Measurements from ENCODE around the gene ILKAP.
A peak's percentile ranks its signal among the peaks of the same experiment; 100 is the strongest.

Gene ILKAP, protein sequence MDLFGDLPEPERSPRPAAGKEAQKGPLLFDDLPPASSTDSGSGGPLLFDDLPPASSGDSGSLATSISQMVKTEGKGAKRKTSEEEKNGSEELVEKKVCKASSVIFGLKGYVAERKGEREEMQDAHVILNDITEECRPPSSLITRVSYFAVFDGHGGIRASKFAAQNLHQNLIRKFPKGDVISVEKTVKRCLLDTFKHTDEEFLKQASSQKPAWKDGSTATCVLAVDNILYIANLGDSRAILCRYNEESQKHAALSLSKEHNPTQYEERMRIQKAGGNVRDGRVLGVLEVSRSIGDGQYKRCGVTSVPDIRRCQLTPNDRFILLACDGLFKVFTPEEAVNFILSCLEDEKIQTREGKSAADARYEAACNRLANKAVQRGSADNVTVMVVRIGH

GRCh38 chr2:238203094-238203972, at the start of gene ILKAP:
Gene ILKAP (minus strand): TSS chr2:238203695. CDS start chr2:238203553, 142 bp downstream.
- peak; percentile 89 for DNase-seq

GRCh38 chr2:238252766-238253630, 49.5 kb upstream of the ILKAP start:
- DNase-seq = no peak

- DNase-seq = no peak
These were observed 48.5 kb upstream of the ILKAP start for GRCh38 chr2:238251986-238252385.

DNA sequence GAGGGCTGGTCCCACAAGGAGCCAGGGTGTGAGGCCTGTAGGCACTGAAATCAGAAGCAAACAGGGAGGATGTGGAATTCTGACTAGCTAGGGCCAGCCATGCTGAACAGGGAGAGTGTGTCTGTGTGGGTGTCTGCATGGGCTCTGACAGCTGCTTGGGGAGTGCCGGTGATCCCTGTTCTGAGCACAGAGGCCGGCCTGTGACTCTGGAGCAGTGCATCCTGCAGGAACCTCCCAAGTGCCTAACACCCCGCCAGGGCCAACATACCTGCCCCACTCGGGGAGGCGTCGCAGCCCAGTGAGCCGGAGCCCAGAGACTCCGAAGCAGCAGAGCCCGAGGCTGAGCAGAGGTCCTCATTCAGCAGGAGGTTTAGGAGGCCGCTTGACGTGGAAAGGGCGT, 47.8 kb upstream of the ILKAP start:
- DNase-seq = no peak

- DNase-seq = no peak
These were observed 47.4 kb upstream of the ILKAP start for GRCh38 chr2:238250896-238251295.

DNA sequence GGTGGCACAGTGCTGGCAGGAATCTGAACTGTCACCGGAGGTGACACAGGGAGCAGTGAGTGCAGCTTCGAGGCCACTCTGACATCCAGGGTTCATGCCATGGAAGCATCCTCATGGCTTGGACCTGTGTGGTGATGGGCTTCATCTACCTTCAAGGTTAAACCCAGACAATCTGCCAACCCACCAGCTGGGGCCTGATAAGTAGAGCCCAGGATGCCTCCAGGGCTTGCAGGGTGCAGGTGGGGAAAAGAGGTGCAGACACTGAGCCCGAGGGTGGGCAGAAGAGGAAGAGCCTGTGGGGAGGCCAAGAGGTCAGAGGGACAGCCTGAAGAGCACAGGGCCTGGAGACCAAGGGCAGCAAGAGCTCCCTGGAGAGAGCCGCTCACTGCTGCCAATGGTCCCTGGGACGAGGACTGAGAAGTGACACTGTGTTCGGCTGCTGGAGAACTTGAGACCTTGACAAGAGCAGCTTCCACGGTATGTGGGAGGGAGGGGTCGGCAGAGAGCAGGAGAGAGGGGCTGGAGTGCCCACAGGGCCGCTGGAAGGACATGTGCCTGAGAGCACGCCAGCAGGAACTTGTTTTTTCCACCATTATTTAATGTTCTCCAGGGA, 44.5 kb upstream of the ILKAP start:
- no peak for DNase-seq

GRCh38 chr2:238247002-238247822, 43.7 kb upstream of the ILKAP start:
- DNase-seq = no peak

DNA sequence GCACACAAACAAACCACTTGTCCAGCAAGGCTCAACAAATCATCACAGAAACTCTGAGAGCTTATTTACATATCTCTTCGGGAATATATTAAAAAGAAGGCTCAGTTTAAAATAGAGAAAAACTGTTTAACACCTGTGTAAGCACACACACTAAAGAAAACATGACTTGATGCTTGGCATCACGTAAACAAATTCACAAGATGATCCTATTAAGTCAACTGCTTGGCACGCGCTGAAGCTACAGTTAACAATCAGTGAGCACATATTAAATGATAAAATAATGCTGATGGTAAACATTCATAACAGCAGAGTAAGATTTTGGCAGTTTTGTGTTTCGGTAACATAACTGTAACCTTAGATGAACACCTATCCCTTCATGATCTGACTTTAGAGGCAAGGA, 40.7 kb upstream of the ILKAP start:
- DNase-seq = no peak

- DNase-seq = no peak
These were observed 40.1 kb upstream of the ILKAP start for GRCh38 chr2:238243496-238244076.

DNA sequence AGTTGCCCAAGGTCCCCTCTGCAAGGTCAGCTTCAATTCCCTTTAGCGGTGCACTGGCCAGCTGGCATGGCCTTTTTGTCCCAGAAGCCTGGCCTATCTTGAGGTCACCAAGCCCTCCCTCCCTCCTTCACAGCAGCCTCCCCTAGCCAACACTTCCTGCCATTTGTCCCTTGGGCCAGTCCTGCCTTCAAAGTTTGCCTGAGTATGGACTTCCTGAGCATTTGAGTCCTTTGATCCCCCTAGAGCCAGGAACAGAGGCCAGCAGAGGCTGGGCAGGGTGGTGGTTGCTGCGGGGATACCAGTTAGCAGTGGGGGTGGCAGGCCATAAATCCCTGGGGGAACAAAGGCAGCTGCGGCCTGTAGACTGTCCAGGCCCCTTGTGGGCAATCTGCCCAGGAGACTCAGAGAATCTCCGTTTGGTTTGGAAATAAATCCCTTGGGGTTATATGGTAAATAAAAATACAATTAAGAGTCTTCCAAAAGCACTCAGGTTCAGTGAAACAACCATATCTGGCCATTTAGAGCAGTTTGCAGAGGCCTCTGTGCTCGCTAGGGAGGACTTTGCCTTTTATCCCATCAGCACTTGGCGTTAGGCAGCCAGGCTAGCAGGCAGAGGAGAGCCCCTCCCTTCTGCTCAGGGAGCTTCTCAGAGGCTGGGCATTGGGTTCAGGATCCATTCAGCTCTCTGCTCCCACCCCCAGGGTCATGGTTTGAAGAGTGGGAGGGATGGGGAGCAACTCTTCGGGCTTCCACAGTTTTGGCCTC, 39.4 kb upstream of the ILKAP start:
- DNase-seq = no peak

GRCh38 chr2:238241970-238242369, 38.5 kb upstream of the ILKAP start:
- no peak for DNase-seq

DNA sequence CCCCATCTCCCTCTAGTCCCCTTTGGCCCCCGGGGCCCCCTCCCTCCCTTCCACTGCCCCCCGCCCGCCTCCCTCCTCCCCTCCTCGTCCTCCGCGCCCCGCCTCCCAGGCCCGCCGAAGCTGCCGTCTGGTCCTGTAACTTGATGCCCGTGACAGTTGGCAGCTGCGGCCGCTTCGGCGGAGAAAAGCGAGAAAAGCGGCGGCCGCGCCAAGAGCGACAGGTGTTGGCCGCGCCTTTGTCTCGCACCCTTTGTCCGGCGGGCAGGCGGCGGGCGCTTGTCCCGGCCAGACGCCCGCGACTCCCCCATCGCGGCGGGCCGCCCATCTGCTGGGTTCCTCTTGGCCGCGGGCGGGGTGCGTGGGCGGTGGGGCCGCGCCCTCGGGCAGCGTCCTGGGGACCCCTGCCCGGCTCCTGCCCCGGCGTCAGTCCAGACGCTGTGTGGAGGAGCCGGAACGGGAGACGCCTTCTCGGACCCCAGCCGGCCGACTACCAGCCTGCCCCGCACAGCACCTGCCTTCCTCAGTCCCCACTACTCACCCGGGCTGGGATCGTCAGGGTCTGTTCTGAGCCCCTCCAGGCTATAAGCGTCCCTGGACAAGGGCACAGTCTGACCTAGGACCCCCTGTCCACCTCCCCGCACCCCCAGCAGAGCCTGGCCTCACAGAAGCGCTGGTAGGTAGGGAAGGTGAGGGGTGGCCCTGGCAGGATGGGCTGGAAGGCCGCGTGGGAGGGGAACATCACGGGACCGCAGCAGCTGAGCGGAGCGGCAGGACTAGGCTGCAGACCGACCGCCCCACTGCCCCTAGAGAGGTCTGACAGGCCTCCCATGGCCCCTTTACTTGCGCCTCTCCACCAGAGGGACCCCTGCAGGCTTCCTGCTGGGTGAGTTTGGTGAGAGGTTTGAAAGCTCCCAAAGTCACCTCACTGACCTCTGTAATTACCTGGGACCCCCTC, 37.5 kb upstream of the ILKAP start:
- no peak for DNase-seq

- DNase-seq = peak; percentile 79
These were observed 36.6 kb upstream of the ILKAP start, which contains the start of gene HES6 for GRCh38 chr2:238239863-238240756. Gene HES6 (minus strand): TSS chr2:238240038. CDS start chr2:238239905, 133 bp downstream.

DNA sequence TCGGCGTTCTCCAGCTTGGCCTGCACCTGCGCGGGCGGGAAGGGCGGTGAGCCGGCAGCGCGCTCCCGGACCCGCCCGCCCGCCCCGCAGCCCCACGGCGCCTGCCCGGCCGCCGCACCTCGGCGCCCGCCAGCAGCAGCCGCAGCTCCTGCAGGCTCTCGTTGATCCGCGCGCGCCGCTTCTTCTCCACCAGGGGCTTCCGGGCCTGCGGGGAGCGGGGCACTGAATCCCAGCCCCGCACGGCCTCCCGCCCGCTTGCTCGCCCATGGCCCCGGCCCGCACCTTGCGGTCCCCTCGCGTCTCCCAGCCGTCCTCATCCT, 36.0 kb upstream of the ILKAP start:
- DNase-seq = no peak

DNA sequence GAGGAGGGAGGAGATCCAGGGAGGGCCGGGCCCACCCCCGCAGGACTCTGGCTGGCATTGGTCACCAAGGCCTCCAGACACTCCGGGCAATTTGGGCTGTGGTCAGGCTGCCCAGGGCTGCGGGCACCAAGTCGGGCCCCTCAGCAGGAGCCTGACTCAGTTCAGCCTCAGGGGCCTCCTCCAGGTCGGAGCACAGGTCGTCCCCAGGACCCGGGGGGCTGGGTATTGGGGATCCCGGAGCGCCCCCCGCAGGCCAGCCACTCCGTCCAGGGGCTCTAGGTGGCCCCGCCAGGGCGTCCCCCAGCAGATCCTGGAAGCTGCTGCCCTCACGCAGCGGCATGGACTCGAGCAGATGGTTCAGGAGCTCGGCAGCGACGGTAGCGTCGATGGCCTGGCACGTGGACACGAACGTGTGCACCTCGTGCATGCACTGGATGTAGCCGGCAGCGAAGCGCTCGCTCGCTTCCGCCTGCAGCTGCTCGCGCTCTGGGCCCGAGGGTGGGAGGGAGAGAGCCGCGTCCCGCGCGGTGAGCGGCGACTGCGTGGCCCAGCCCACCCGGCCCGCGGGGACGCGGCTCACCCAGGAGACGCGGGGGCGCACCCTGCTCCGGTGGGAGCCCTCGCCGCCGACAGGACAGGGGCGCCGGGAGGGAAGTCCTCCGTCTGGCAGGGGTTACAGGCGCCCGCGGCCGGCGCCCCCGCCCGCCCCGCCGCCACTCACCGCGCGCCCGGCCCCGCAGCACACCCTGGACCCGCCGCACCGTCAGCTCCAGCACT, 35.5 kb upstream of the ILKAP start:
- DNase-seq = peak; percentile 43

DNA sequence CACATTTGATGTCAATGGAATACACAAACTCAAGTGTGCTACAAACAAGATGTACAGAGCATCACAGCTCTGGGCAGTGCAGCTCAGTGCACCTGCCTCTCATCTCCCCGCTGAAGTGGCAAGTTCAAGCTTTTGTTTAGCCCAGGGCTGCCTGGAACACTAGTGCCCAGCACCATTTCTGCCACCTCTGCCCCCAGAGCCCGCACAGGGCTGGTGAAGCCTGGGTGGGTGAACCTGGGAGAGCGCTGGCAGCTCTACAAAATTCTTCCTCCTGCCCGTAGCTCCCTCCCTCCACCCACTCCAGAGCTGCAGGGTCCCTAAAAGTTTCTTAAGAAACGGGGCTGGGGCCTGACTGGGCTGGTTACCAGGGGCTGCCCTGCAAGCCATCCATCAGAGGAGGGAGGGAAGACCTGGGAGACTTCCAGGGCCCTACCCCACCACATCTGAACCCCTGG, 34.8 kb upstream of the ILKAP start:
- no peak for DNase-seq

GRCh38 chr2:238237431-238238135, 34.1 kb upstream of the ILKAP start:
- no peak for DNase-seq
